ENCODE data around the gene ST7.

GRCh38 chr7:117163101-117163500 lies 209.8 kb downstream of the ST7 start:
- no peak for TF ChIP-seq ZHX1 (CRISPR knock-in tag; IDR thresholded peaks at IDR 0.05; ENCODE audit: low read depth)
- no peak for TF ChIP-seq TARDBP (CRISPR knock-in tag; IDR thresholded peaks at IDR 0.05)
